Ascending aorta (tissue), 2 donors: ENCODE measurements around the gene NOS1AP. TPM values are rescaled to one million over a fixed set of nuclear protein-coding genes. Genes with fewer than 3 reads are reported as not detected.

Experiments
- DNase-seq, 2 donors: peaks; one replicate each; pipeline ENCODE4 v3.0.0-alpha.2; 2019; ENCODE audit warnings: low spot score in 2 of 2
- H3K27ac ChIP-seq, 2 donors: fragments of 200-600 bp; sonication (generic); one replicate each; pipeline ENCODE4 v1.5.1; 2016 to 2017; ENCODE audit warnings: mild to moderate bottlenecking in 1 of 2
- H3K27me3 ChIP-seq: fragments of 200-600 bp; sonication (generic); one replicate; pipeline ENCODE4 v1.5.1; 2017
- H3K36me3 ChIP-seq, 2 donors: fragments of 200-600 bp; sonication (generic); one replicate each; pipeline ENCODE4 v1.5.1; 2016
- H3K4me1 ChIP-seq, 2 donors: fragments of 200-600 bp; sonication (generic); one replicate each; pipeline ENCODE4 v1.5.1; 2016 to 2017; ENCODE audit warnings: mild to moderate bottlenecking in 1 of 2
- H3K4me3 ChIP-seq, 2 donors: fragments of 200-600 bp; sonication (generic); one replicate each; pipeline ENCODE4 v1.5.1; 2016 to 2017; ENCODE audit warnings: mild to moderate bottlenecking in 1 of 2
- H3K9me3 ChIP-seq, 2 donors: fragments of 200-600 bp; sonication (generic); one replicate each; pipeline ENCODE4 v1.5.1; 2016
- intact Hi-C: fragments of 100-400 bp; cut with DNase I; formaldehyde crosslinking; loops from one replicate; pipeline ENCODE4 v1.15.1; 2023
- total RNA-seq: library from RNA; depleted of rRNA; stranded (reverse); fragments of >200 nt; gene quantifications from one replicate; pipeline ENCODE4 v1.1.0, GENCODE V29; 2016
- TF ChIP-seq, protein P1 (sequence below), 3 experiments: fragments of 200-600 bp in 2 of 3; fragments of 450-650 bp in 1 of 3; sonication (generic) in 2 of 3; IDR thresholded peaks; one replicate each; pipeline ENCODE4 v1.5.1; 2016 to 2019; ENCODE audit warnings: antibody characterized with exemption in 3 of 3, mild to moderate bottlenecking in 1 of 3, moderate library complexity in 1 of 3

The NOS1AP gene
- total RNA-seq, 1 donor from 2014 or later, result 5.0 TPM

DNA sequence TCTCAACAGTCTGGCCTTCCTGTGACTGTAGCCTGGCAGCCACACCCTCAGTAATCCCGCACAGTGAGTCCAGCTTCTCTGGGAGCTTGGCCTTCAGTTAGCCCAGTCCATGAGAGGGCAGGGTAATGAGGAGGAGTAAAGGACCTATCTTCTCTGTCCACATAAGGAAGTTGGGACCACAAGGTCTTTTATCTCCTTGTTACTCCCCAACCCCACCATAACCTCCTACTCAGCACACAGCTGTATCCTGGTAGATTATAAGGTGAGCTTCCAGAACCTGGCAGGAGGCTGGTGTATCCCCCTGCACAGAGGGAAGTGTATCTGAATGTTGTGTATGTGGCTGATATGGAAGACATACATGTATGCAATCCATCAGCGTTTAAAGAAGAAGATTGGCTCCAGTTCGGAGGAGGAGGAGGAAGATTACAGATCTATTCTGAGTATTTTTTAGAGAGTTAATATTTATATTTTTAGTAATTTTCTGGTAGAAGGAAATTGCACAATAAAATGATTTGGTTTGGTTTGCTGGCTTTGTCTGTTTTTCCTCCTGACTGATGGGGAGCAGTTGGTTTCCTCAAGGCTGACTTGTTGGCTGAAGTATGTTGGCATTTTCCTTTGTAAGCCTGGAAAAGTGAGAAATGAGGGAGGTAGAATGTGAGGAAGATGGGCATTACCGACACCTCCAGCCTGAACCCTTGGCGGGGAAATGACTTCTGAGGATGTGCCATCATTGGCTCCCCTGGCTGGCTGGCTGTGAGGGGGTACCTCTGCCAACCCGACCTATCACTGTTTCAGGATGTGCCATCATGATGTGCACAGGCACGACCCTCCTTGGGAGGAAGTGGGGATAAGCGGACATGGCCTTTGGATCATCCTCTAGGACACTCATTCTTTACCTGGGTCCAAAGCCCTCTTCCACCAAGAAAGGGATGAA is 317.1 kb downstream of the NOS1AP start:
- intact Hi-C loops, result no loop called here

DNA sequence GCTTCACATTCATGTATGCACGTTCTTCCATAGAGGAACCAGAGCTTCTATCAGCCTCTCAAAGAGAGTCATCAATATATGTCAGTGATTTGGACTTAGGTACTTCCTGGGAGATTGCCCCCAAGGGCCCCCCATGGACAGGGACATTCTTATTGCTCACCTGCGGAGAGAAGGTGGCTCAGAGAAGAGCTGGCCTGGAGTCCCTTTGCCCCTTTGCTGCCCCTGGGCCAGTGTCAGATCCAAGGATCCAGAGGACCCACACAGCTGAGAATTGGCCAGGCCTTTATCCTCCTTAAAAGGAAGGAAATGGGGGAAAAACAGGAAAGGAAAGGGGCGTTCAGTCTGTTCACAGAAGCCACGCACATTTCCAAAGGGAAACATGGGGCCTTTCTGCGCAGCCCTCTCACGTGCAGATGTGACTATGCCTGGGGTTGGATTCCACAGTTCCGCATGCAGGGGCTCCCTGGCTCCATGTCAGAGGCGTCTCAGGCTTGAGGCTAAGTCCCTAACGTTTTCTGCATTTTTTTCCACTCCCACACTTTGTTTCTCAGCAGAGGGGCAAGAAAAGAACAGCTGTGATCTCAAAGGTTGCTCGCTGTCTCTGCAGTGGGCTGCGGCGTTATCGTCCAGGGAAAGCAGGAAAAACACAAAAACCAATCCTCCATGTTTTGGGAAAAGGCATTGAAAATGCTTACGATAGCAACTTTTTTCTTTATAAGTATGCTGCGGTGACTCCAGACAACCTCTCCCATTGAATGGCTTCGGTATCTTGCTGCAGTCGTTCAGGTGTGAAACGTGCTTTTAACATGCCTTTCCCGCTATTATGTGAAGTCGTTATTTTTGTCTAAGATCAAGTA is 318.0 kb downstream of the NOS1AP start:
- Histone ChIP-seq H3K9me3 (no peaks in the 10 kb centered on the region), H3K27me3 (no peaks in the 10 kb centered on the region), H3K36me3 (peaks cover 0 to 6% of the 10 kb centered on the region in 2 donors), H3K4me3 (no peak overlapping the region), H3K27ac (no peak overlapping the region), H3K4me1 (no peaks in the 10 kb centered on the region)
- no peak for DNase-seq
- intact Hi-C loops, result no loop called here
- TF ChIP-seq, protein P1, sequence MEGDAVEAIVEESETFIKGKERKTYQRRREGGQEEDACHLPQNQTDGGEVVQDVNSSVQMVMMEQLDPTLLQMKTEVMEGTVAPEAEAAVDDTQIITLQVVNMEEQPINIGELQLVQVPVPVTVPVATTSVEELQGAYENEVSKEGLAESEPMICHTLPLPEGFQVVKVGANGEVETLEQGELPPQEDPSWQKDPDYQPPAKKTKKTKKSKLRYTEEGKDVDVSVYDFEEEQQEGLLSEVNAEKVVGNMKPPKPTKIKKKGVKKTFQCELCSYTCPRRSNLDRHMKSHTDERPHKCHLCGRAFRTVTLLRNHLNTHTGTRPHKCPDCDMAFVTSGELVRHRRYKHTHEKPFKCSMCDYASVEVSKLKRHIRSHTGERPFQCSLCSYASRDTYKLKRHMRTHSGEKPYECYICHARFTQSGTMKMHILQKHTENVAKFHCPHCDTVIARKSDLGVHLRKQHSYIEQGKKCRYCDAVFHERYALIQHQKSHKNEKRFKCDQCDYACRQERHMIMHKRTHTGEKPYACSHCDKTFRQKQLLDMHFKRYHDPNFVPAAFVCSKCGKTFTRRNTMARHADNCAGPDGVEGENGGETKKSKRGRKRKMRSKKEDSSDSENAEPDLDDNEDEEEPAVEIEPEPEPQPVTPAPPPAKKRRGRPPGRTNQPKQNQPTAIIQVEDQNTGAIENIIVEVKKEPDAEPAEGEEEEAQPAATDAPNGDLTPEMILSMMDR (IDR thresholded peaks at IDR 0.05), result no peak

More for the DNA sequence above, 317.1 kb downstream of the NOS1AP start:
- TF ChIP-seq, protein P1 (IDR thresholded peaks at IDR 0.05), result no peak
- Histone ChIP-seq H3K27ac (no peak overlapping the region), H3K9me3 (no peaks in the 10 kb centered on the region), H3K4me3 (no peak overlapping the region), H3K27me3 (no peaks in the 10 kb centered on the region), H3K36me3 (peaks cover 0 to 9% of the 10 kb centered on the region in 2 donors), H3K4me1 (no peaks in the 10 kb centered on the region)
- DNase-seq, result no peak

GRCh38 chr1:162388083-162388594 is 318.6 kb downstream of the NOS1AP start:
- no peaks in the 10 kb centered on the region for H3K27me3 ChIP-seq
- no peak for DNase-seq
- no peaks in the 10 kb centered on the region for H3K9me3 ChIP-seq
- H3K27ac ChIP-seq, result no peak overlapping the region
- TF ChIP-seq, protein P1 (IDR thresholded peaks at IDR 0.05), result no peak
- intact Hi-C loops, result no loop called here
- peaks cover 0 to 4% of the 10 kb centered on the region in 2 donors for H3K36me3 ChIP-seq
- H3K4me1 ChIP-seq, result no peaks in the 10 kb centered on the region
- H3K4me3 ChIP-seq, result no peak overlapping the region

- Histone ChIP-seq H3K4me1 (no peaks in the 10 kb centered on the region), H3K27me3 (no peaks in the 10 kb centered on the region), H3K27ac (no peak overlapping the region), H3K36me3 (no peaks in the 10 kb centered on the region), H3K4me3 (no peak overlapping the region), H3K9me3 (no peaks in the 10 kb centered on the region)
- TF ChIP-seq, protein P1 (IDR thresholded peaks at IDR 0.05), result no peak
- intact Hi-C loops, result no loop called here
- no peak for DNase-seq
These were observed 319.1 kb downstream of the NOS1AP start for GRCh38 chr1:162388615-162389014.

- no peak overlapping the region for H3K4me3 ChIP-seq
- no peaks in the 10 kb centered on the region for H3K4me1 ChIP-seq
- intact Hi-C loops, result no loop called here
- no peaks in the 10 kb centered on the region for H3K27me3 ChIP-seq
- no peaks in the 10 kb centered on the region for H3K9me3 ChIP-seq
- H3K36me3 ChIP-seq, result no peaks in the 10 kb centered on the region
- no peak overlapping the region for H3K27ac ChIP-seq
- TF ChIP-seq, protein P1 (IDR thresholded peaks at IDR 0.05), result no peak
- DNase-seq, result no peak
These were observed 319.7 kb downstream of the NOS1AP start for GRCh38 chr1:162389021-162389818.
